ENCODE measurements around the gene MMP17.

Gene MMP17

DNA sequence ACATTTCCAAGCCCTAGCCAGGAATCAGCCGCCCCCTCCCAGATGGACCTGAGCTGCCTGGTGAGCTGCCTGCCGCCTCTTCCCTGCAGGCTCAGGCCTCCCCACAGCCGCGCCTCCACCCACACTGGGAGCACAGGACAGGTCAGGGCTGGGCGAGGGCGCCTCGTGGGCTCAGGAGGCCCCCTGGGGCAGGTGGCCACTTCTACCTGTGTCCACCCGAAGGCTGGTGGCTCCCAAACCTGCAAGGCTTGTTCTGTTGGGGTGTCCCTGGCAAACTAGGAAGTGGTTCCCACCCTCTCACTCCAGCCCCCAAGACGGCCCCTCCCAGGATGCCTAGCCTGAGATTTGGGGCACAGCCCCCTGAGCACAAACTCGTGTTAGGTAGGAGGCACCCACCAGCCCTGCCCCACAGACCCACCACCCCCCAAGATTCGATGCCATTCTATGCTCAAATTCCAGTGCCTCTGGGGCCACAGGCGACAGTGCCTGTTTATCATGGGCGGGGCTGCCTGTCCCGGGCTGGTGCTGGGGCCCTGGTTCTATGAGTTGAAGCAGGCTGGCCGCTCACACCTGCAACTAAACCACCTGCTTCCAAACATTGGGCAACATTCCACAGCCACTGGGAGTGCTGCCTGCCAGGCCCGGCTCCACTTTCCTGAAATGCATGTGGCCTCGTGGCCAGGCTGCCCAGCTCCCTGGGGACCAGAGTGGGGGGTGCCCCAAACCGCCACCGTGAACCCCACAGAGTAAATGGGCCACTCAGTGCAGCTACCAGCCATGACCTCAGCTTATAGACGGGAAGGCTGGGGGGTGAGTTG, 6.8 kb downstream of the MMP17 start:
- no peak overlapping the region for H3K4me3 ChIP-seq (ENCODE audit: low read depth, low read length)
- no peak for DNase-seq (ENCODE audit: low read depth)
- TF ChIP-seq, protein P1, sequence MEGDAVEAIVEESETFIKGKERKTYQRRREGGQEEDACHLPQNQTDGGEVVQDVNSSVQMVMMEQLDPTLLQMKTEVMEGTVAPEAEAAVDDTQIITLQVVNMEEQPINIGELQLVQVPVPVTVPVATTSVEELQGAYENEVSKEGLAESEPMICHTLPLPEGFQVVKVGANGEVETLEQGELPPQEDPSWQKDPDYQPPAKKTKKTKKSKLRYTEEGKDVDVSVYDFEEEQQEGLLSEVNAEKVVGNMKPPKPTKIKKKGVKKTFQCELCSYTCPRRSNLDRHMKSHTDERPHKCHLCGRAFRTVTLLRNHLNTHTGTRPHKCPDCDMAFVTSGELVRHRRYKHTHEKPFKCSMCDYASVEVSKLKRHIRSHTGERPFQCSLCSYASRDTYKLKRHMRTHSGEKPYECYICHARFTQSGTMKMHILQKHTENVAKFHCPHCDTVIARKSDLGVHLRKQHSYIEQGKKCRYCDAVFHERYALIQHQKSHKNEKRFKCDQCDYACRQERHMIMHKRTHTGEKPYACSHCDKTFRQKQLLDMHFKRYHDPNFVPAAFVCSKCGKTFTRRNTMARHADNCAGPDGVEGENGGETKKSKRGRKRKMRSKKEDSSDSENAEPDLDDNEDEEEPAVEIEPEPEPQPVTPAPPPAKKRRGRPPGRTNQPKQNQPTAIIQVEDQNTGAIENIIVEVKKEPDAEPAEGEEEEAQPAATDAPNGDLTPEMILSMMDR (IDR thresholded peaks at IDR 0.05; ENCODE audit: low read depth, low read length, missing control alignments): no peak

GRCh38 chr12:131835616-131836171, 7.5 kb downstream of the MMP17 start:
- TF ChIP-seq, protein P1 (IDR thresholded peaks at IDR 0.05; ENCODE audit: low read depth, low read length, missing control alignments): no peak
- H3K4me3 ChIP-seq (ENCODE audit: low read depth, low read length): no peak overlapping the region
- DNase-seq (ENCODE audit: low read depth): no peak

GRCh38 chr12:131836193-131836592, 8.0 kb downstream of the MMP17 start:
- DNase-seq (ENCODE audit: low read depth): no peak
- H3K4me3 ChIP-seq (ENCODE audit: low read depth, low read length): no peak overlapping the region
- TF ChIP-seq, protein P1 (IDR thresholded peaks at IDR 0.05; ENCODE audit: low read depth, low read length, missing control alignments): peak; percentile 36

- H3K4me3 ChIP-seq (ENCODE audit: low read depth, low read length): no peak overlapping the region
- TF ChIP-seq, protein P1 (IDR thresholded peaks at IDR 0.05; ENCODE audit: low read depth, low read length, missing control alignments): no peak
These were observed 8.7 kb downstream of the MMP17 start for GRCh38 chr12:131836714-131837397.

GRCh38 chr12:131840643-131841416, 12.6 kb downstream of the MMP17 start:
- TF ChIP-seq, protein P1 (IDR thresholded peaks at IDR 0.05; ENCODE audit: low read depth, low read length, missing control alignments): no peak
- DNase-seq (ENCODE audit: low read depth): no peak

More at GRCh38 chr12:131836714-131837397, 8.7 kb downstream of the MMP17 start:
- DNase-seq (ENCODE audit: low read depth): no peak

GRCh38 chr12:131841547-131841946, 13.4 kb downstream of the MMP17 start:
- DNase-seq (ENCODE audit: low read depth): no peak
- TF ChIP-seq, protein P1 (IDR thresholded peaks at IDR 0.05; ENCODE audit: low read depth, low read length, missing control alignments): no peak
- no peak overlapping the region for H3K4me3 ChIP-seq (ENCODE audit: low read depth, low read length)

More at GRCh38 chr12:131840643-131841416, 12.6 kb downstream of the MMP17 start:
- H3K4me3 ChIP-seq (ENCODE audit: low read depth, low read length): no peak overlapping the region

Measured in GM12864 (cell line).